T-cell (primary cell): ENCODE results near the gene RFTN1. TPM values are rescaled to one million over a fixed set of nuclear protein-coding genes. Genes with fewer than 3 reads are reported as not detected.

Source experiments
- ATAC-seq, 4 experiments: fragments of 200-7000 bp in 3 of 4; fragments of 150-1000 bp in 1 of 4; cut with Tn5 transposase; replicated peaks in 1 of 4; 1 replicate in 3 of 4; 2 replicates in 1 of 4; pipeline ENCODE4 v1.10.0; 2021; ENCODE audit warnings: moderate library complexity in 3 of 4, mild to moderate bottlenecking in 2 of 4, moderate number of reproducible peaks in 1 of 4
- CTCF ChIA-PET, 2 donors: fragments of 300-600 bp; sonication (Branson Sonifier 250); formaldehyde crosslinking; loops; one replicate each; lab custom pipeline; 2022; ENCODE audit warnings: antibody characterized with exemption in 2 of 2; lab: Charles Lee
- POLR2A ChIA-PET, 2 donors: fragments of 300-600 bp; sonication (Branson Sonifier 250); formaldehyde crosslinking; loops; one replicate each; lab custom pipeline; 2022; ENCODE audit warnings: antibody characterized with exemption in 2 of 2; lab: Charles Lee
- DNase-seq, 35 experiments: peaks; one replicate each; pipeline versions ENCODE4 v3.0.0 to v3.0.0-alpha.2; 2013 to 2023
- H3K27ac ChIP-seq: one replicate; pipeline ENCODE4 v1.5.1; 2013; ENCODE audit warnings: low read length
- H3K27me3 ChIP-seq, 2 experiments: replicated peaks in 1 of 2; 1 replicate in 1 of 2; 2 replicates in 1 of 2; pipeline versions ENCODE4 v1.6.1 to v1.7.0; 2013; ENCODE audit warnings: low read length in 1 of 2, mixed read lengths in 1 of 2; ENCODE audit not compliant: control insufficient read depth in 2 of 2, insufficient read depth in 2 of 2; ENCODE audit errors: extremely low read depth in 1 of 2
- H3K36me3 ChIP-seq, 2 donors: 1 replicate in 1 of 2; 2 replicates in 1 of 2; pipeline versions ENCODE4 v1.6.1 to v1.7.0; 2013; ENCODE audit warnings: low read length in 1 of 2; ENCODE audit not compliant: control insufficient read depth in 2 of 2, insufficient read depth in 1 of 2; ENCODE audit errors: extremely low read depth in 1 of 2
- H3K4me1 ChIP-seq, 2 experiments: 1 replicate in 1 of 2; 2 replicates in 1 of 2; pipeline versions ENCODE4 v1.6.1 to v1.7.0; 2013; ENCODE audit warnings: low read length in 2 of 2, mixed read lengths in 1 of 2; ENCODE audit not compliant: insufficient read depth in 2 of 2, control insufficient read depth in 1 of 2; ENCODE audit errors: extremely low read depth in 1 of 2
- H3K4me3 ChIP-seq, 2 donors: 1 replicate in 1 of 2; 2 replicates in 1 of 2; pipeline versions ENCODE4 v1.5.1 to v1.7.0; 2013; ENCODE audit warnings: mild to moderate bottlenecking in 2 of 2, low read length in 1 of 2, moderate library complexity in 1 of 2; ENCODE audit not compliant: control insufficient read depth in 1 of 2; ENCODE audit errors: extremely low read depth in 1 of 2
- H3K9me3 ChIP-seq: 2 replicates; pipeline ENCODE4 v1.7.0; 2013
- H3K27ac Mint-ChIP-seq, 2 donors: one replicate each; pipeline ENCODE4 v1.8.0; 2020 to 2021; ENCODE audit warnings: mild to moderate bottlenecking in 2 of 2, mixed read lengths in 2 of 2
- H3K27me3 Mint-ChIP-seq, 2 donors: one replicate each; pipeline ENCODE4 v1.8.0; 2021 to 2022; ENCODE audit warnings: mixed read lengths in 2 of 2
- H3K36me3 Mint-ChIP-seq: one replicate; pipeline ENCODE4 v1.8.0; 2021; ENCODE audit warnings: mixed read lengths
- H3K4me1 Mint-ChIP-seq, 3 donors: one replicate each; pipeline ENCODE4 v1.8.0; 2020 to 2022; ENCODE audit warnings: mixed read lengths in 3 of 3, mild to moderate bottlenecking in 1 of 3
- H3K4me3 Mint-ChIP-seq, 3 donors: one replicate each; pipeline ENCODE4 v1.8.0; 2020 to 2022; ENCODE audit warnings: mild to moderate bottlenecking in 3 of 3, mixed read lengths in 3 of 3, moderate library complexity in 3 of 3
- H3K9me3 Mint-ChIP-seq, 3 donors: one replicate each; pipeline ENCODE4 v1.8.0; 2020 to 2022; ENCODE audit warnings: mixed read lengths in 3 of 3
- WGBS: methylation state at CpG from one replicate; pipeline ENCODE4 v1.1.5; 2013; ENCODE audit warnings: missing lambda C conversion rate; ENCODE audit not compliant: insufficient coverage; 5-methylcytosine and 5-hydroxymethylcytosine counted together
- total RNA-seq, 35 experiments: library from RNA in 6 of 35; stranded (reverse) in 6 of 35; fragments of 120-200 nt in 1 of 35; gene quantifications; one replicate each; pipeline versions ENCODE4 v1.2.1 to v1.2.4 and lab custom pipeline; 2013 to 2026

The RFTN1 gene
- total RNA-seq, 5 donors from 2014 or later (not counting 1 experiment from before 2014, with no cell fraction given) = 55.5 to 73.4 (median 70.7) TPM

DNA sequence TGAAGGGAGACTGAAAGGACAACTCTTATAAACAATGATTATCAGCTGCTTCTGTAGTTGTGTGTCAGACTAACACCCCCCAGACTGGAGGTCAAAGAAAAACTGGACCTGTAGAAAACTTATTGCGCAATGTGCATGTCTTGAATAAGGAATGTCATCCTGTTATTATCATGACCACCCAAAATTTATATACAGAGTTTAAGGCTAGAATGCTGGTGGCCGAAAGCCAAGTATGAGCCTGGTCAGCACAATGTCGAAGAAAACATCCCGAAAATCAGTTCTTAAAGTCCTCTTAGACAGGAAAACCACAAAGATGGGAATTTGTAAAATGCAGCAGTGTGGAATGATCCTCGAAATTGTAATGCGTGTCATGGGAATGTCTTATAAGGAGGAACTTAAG lies 29.3 kb downstream of the RFTN1 start:
- Mint-ChIP-seq H3K27ac (peak overlapping the region; percentile 93 to 98), H3K36me3 (peaks cover 45% of the 10 kb centered on the region), H3K27me3 (no peaks in the 10 kb centered on the region), H3K4me3 (no peak overlapping the region), H3K9me3 (no peaks in the 10 kb centered on the region), H3K4me1 (peaks cover 70 to 78% (median 77%) of the 10 kb centered on the region in 3 donors)
- Histone ChIP-seq H3K36me3 (peaks cover 0 to 15% of the 10 kb centered on the region in 2 donors), H3K27me3 (no peaks in the 10 kb centered on the region), H3K27ac (peak overlapping the region; percentile 76), H3K4me1 (peaks cover 28 to 47% of the 10 kb centered on the region in 2 experiments), H3K4me3 (no peak overlapping the region), H3K9me3 (no peaks in the 10 kb centered on the region)
- ChIA-PET CTCF (interaction anchor here (0.9 to 2.2 kb wide), 3 partner anchors 9 to 12 kb away, joined by 3 to 8 read pairs (median 4); no protein-coding TSS in a partner anchor), POLR2A (interaction anchor here (0.6 to 0.9 kb wide), 3 partner anchors 28 to 789 kb away, joined by 3 to 4 read pairs (median 4); no protein-coding TSS in a partner anchor)
- DNase-seq (no peak), ATAC-seq (no peak)
- WGBS = 100% methylated on average over 1 of the region's 6 CpGs

DNA sequence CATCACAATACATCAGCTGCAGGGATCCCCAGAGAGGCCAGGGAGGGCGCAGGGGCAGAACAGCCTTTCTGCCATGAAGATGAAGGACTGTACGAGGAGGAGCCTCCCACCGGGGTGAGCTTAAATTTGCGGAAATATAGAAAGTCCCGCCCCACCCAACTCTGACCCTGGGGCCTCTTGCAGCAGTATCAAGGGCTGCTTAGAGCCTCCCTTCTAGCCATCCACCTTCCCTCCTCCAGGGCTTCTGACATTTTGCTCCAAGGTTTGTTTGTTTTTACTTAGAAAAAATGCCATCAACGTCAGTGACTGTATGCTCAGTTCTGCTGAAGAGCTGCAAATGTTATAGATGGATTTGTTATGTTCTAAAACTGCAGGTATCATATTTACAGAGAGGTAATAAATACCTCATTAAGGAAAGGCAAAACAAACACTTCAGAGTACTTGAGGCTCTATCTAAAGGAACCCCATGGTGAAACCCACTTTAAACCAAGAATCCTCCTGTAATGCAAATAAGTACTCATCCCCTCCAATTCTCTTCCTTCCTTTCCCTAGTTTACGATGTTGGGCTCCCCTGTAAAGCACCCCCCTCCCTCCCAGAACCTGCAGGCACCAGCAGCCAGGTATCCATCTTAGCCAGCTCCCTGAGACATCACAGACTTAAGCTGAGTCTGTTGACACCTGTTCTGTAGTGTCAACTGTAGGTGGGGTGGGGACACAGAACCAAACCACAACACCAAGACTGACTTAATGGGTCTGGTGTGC lies 30.5 kb downstream of the RFTN1 start:
- ChIA-PET POLR2A (interaction anchor here (0.6 to 1.5 kb wide), 4 partner anchors 10 to 215 kb away, joined by 3 to 11 read pairs (median 4); no protein-coding TSS in a partner anchor), CTCF (interaction anchor here in 1 of 2 donors (0.5 to 2.2 kb wide), 7 partner anchors 13 to 1195 kb away, joined by 3 to 8 read pairs (median 5); partner anchors contain the start of genes DPH3 and OXNAD1)
- Histone ChIP-seq H3K36me3 (peaks cover 0 to 11% of the 10 kb centered on the region in 2 donors), H3K27ac (peak overlapping the region; percentile 76), H3K27me3 (no peaks in the 10 kb centered on the region), H3K4me3 (no peak overlapping the region), H3K9me3 (no peaks in the 10 kb centered on the region), H3K4me1 (peaks cover 33 to 47% of the 10 kb centered on the region in 2 experiments)
- Mint-ChIP-seq H3K36me3 (peaks cover 48% of the 10 kb centered on the region), H3K9me3 (no peaks in the 10 kb centered on the region), H3K27ac (peak overlapping the region; percentile 93 to 98), H3K4me3 (peak overlapping the region; percentile 56 to 68 (median 66)), H3K4me1 (peaks cover 77 to 89% (median 84%) of the 10 kb centered on the region in 3 donors), H3K27me3 (no peaks in the 10 kb centered on the region)
- peak in 33 of 35 experiments; percentile 13 to 74 (median 48) for DNase-seq
- WGBS = no CpG with 5 or more reads among the region's 7 CpGs
- peak; percentile 70 to 79 (median 78) for ATAC-seq

DNA sequence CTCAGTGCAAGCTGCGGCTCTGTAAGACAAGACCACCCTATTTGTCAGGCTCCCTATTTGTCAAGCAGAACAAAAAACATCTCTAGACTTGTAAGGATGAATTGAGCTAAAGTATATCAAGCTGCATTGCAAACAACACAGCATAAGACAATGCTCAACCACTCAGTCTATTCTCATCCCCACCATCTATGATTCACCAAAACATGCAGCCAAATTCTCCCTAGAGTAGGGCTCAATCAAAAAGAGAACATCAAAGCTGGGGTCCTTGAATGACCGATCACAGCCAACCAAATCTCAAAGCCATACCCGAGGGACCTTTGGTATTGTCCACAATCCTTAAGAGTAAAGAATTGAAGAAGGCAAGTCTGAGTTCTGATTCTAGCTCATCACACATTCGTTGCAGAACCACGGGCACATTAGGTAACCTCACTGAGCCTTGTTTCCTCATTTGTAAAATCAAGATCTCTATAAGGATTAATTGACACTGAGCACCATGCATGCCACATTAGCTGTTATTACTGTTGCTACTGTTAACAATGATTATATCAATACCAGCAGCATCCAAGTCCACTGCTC lies 31.2 kb downstream of the RFTN1 start:
- Histone ChIP-seq H3K9me3 (no peaks in the 10 kb centered on the region), H3K4me3 (peak overlapping the region in 1 of 2 donors; percentile 40), H3K36me3 (peaks cover 0 to 5% of the 10 kb centered on the region in 2 donors), H3K27ac (peak overlapping the region; percentile 76), H3K27me3 (no peaks in the 10 kb centered on the region), H3K4me1 (peaks cover 34 to 47% of the 10 kb centered on the region in 2 experiments)
- POLR2A ChIA-PET = interaction anchor here (0.6 to 1.5 kb wide), 2 partner anchors 30 to 214 kb away, joined by 5 to 11 read pairs; no protein-coding TSS in a partner anchor
- no CpG with 5 or more reads among the region's 5 CpGs for WGBS
- Mint-ChIP-seq H3K9me3 (no peaks in the 10 kb centered on the region), H3K36me3 (peaks cover 51% of the 10 kb centered on the region), H3K27me3 (no peaks in the 10 kb centered on the region), H3K4me3 (peak overlapping the region; percentile 56 to 68 (median 66)), H3K4me1 (peaks cover 80 to 95% (median 85%) of the 10 kb centered on the region in 3 donors), H3K27ac (peak overlapping the region; percentile 93 to 98)
- DNase-seq (no peak), ATAC-seq (peak in 3 of 4 experiments; percentile 4 to 20 (median 7))
- CTCF ChIA-PET = interaction anchor here in 1 of 2 donors (0.5 to 2.2 kb wide), 7 partner anchors 14 to 1196 kb away, joined by 3 to 8 read pairs (median 5); partner anchors contain the start of genes DPH3 and OXNAD1

DNA sequence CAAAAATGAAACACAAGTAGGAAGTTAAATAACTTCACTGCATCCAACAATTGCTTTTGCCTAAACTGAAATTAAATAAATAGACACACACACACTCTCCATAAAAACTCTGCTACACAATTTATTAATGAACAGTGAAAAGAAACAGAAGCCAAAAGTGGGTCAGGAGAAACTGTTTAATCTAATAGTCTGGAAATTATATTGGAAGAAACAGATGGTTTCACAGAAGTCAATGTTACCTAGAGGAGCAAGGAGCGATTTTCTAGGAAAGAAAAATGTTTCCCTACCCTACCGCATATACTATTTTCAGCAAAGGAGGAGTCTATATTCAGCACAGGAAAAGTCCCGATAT lies 32.0 kb downstream of the RFTN1 start:
- Histone ChIP-seq H3K4me1 (peaks cover 40 to 48% of the 10 kb centered on the region in 2 experiments), H3K9me3 (no peaks in the 10 kb centered on the region), H3K27me3 (no peaks in the 10 kb centered on the region), H3K36me3 (peaks cover 0 to 5% of the 10 kb centered on the region in 2 donors), H3K27ac (peak overlapping the region; percentile 76), H3K4me3 (peak overlapping the region; percentile 1 to 40)
- Mint-ChIP-seq H3K4me1 (peaks cover 86 to 97% (median 89%) of the 10 kb centered on the region in 3 donors), H3K9me3 (no peaks in the 10 kb centered on the region), H3K36me3 (peaks cover 51% of the 10 kb centered on the region), H3K27ac (peak overlapping the region; percentile 93 to 98), H3K27me3 (no peaks in the 10 kb centered on the region), H3K4me3 (peak overlapping the region; percentile 63 to 68 (median 66))
- DNase-seq (no peak), ATAC-seq (no peak)
- CTCF ChIA-PET = interaction anchor here (0.7 to 1.7 kb wide), 4 partner anchors 19 to 1915 kb away, joined by 3 to 8 read pairs (median 4); no protein-coding TSS in a partner anchor
- POLR2A ChIA-PET = interaction anchor here in 1 of 2 donors (0.7 kb wide), 1 partner anchor 30 kb away, joined by 5 read pairs; no protein-coding TSS in a partner anchor
- 32% methylated on average over 2 of the region's 3 CpGs for WGBS

DNA sequence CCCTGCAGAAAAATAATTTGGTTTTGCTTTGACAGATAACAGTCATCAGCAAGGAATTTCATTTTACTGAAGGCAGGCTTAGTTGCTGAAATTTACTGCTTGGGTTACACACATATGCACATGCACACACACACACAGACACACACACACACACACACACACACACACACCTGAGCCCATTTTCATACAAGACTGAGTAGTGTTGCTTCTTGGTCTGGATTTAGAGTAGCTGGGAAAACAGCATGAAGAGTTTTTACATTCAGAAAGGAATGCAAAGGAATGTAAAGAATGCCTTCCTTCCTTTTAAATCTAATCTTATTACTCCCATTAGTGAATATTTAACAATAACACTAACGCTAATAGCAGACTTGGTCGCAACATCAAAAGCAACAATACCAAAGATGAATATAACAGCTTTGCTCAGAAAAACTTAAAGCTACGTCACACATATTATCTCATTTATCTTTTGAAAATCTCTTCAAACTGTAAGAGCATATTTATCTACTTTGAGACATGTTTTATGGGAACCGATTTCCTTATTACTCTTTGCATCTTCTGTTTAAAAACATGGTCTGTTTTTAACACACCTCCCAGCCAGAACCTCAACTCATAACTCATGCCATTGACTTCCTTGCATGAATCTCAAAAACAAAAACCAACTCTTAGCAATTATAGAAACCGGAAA lies 32.5 kb downstream of the RFTN1 start:
- H3K4me3 Mint-ChIP-seq = peak overlapping the region; percentile 63 to 68 (median 66)
- Histone ChIP-seq H3K27ac (peak overlapping the region; percentile 76), H3K4me3 (peak overlapping the region in 1 of 2 donors; percentile 1), H3K27me3 (no peaks in the 10 kb centered on the region), H3K4me1 (peaks cover 45 to 49% of the 10 kb centered on the region in 2 experiments), H3K36me3 (peaks cover 0 to 6% of the 10 kb centered on the region in 2 donors), H3K9me3 (no peaks in the 10 kb centered on the region)
- CTCF ChIA-PET = interaction anchor here (0.7 to 1.2 kb wide), 4 partner anchors 11 to 1915 kb away, joined by 3 to 4 read pairs (median 3); no protein-coding TSS in a partner anchor
- DNase-seq (peak in 4 of 35 experiments; percentile 13 to 55 (median 19)), ATAC-seq (peak; percentile 66 to 78 (median 70))
- H3K36me3 Mint-ChIP-seq = peaks cover 51% of the 10 kb centered on the region
- H3K4me1 Mint-ChIP-seq = peaks cover 86 to 97% (median 89%) of the 10 kb centered on the region in 3 donors
- H3K9me3 Mint-ChIP-seq = no peaks in the 10 kb centered on the region
- POLR2A ChIA-PET = interaction anchor here (0.5 to 0.7 kb wide), 4 partner anchors 27 to 78 kb away, joined by 4 to 6 read pairs (median 4); no protein-coding TSS in a partner anchor
- no peaks in the 10 kb centered on the region for H3K27me3 Mint-ChIP-seq
- 30% methylated on average over 3 of the region's 5 CpGs for WGBS
- H3K27ac Mint-ChIP-seq = peak overlapping the region; percentile 93 to 98
